GM13977 (cell line): ENCODE data around the gene TTC7B.

Experiments used
- DNase-seq: peaks from one replicate; pipeline ENCODE4 v3.0.0; 2012; ENCODE audit warnings: low spot score
- in situ Hi-C: fragments of 300-500 bp; cut with MboI; formaldehyde crosslinking; loops from one replicate; pipeline ENCODE4 v1.12.0; 2022; ENCODE audit warnings: low sequenced_read_pairs, low pct_unique_long_range_greater_than_20kb, mixed read lengths, inconsistent platforms; ENCODE audit not compliant: unreplicated experiment
- TF ChIP-seq, protein P1 (sequence below): IDR thresholded peaks from 2 replicates; pipeline ENCODE4 v1.5.1; 2012; ENCODE audit warnings: mild to moderate bottlenecking, control low read depth; ENCODE audit not compliant: insufficient read depth; ENCODE audit errors: extremely low read depth, missing control alignments

TTC7B gene

DNA sequence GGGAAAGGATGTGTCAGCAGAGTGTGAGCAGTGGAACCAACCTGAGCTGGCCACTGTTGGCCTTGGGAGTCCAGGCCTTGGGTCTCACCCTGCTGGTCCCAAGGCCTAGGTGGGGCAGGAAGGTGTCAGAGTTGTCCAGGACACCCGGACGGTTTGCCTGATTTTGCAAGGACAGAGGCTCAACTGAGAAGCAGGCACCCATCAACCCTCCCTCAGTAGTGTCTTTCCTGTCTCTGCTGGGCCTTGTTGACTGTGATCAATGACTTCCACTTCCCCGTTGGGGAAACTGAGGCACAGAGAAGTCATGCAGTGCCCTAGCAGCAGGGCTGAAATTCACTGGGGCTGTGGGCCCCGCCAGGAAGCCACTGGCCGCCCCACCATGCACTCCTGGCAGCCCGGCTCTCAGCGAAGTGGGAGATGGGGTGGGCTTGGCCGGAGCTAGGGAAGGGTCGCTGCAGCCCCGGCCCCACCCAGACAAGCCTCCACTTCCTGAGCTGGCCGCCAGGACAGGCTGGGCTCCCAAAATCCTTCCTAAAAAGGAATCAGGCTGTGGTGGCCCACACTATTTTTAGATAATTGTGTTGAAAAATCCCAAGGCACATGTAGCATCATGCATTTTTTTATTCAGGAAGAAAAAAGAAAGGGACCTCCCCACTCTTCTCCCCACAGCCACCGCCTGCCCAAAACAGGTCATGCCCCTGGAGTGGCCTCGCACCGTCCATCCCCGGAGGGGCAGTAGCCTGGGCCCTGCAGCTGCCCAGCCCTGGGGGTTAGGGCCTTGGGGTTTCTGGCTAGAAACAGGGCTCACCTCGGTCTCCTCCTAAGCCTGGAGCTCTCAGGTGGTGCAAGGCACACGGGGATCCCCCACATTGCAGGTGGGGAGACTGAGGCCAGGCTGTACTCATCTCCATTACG lies 292.0 kb downstream of the TTC7B start:
- in situ Hi-C loops: no loop called here
- no peak for DNase-seq
- TF ChIP-seq, protein P1, sequence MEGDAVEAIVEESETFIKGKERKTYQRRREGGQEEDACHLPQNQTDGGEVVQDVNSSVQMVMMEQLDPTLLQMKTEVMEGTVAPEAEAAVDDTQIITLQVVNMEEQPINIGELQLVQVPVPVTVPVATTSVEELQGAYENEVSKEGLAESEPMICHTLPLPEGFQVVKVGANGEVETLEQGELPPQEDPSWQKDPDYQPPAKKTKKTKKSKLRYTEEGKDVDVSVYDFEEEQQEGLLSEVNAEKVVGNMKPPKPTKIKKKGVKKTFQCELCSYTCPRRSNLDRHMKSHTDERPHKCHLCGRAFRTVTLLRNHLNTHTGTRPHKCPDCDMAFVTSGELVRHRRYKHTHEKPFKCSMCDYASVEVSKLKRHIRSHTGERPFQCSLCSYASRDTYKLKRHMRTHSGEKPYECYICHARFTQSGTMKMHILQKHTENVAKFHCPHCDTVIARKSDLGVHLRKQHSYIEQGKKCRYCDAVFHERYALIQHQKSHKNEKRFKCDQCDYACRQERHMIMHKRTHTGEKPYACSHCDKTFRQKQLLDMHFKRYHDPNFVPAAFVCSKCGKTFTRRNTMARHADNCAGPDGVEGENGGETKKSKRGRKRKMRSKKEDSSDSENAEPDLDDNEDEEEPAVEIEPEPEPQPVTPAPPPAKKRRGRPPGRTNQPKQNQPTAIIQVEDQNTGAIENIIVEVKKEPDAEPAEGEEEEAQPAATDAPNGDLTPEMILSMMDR: no peak

DNA sequence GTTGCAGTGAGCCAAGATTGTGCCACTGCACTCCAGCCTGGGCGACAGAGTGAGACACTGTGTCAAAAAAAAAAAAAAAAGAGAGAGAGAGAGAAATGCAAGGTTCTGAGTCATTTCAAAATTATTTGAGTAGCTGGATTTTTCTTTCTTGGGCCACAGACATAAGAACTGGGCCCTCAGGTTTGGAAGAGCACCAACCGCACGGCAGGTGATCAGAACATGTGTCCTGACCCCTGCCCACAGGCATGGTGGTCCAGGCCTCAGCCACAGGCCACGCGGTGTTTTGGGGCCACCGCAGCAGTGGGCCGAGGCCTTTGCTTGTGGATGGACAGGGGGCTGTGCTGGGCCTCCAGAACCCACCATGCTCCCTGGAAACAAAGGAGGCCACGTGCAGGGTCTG lies 292.7 kb downstream of the TTC7B start:
- TF ChIP-seq, protein P1: no peak
- DNase-seq: no peak
- in situ Hi-C loops: no loop called here

DNA sequence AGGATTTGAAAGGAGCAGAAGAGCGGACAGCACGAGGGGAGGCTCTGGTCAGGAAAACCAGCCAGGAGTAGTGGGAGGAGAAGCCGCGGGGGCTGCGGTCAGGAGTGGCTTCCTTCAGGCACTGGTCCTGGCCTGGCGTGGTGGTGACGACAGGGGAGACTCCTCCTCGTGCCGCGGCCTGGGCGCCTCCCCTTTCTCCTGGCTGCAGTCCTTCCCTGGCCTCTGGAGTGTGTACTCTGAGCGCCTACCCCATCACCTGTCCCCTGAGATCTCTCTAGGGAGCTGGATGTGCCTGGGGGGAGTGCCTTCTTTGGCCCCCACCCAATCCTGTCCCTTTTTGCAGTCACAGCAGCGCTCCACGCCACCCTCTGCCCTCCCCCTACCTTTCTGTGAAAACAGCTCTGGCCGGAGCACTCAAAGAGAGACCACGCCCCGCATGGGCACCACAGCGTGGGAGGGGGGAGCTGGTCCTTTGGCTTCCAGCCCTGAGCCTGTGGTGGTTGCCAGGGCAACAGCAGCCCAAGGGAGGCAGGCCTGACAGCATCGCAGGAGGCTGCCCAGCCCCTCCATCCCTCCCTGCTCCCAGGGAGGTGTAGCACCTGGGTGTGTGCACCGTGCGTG lies 293.5 kb downstream of the TTC7B start:
- TF ChIP-seq, protein P1: no peak
- in situ Hi-C loops: no loop called here
- no peak for DNase-seq

DNA sequence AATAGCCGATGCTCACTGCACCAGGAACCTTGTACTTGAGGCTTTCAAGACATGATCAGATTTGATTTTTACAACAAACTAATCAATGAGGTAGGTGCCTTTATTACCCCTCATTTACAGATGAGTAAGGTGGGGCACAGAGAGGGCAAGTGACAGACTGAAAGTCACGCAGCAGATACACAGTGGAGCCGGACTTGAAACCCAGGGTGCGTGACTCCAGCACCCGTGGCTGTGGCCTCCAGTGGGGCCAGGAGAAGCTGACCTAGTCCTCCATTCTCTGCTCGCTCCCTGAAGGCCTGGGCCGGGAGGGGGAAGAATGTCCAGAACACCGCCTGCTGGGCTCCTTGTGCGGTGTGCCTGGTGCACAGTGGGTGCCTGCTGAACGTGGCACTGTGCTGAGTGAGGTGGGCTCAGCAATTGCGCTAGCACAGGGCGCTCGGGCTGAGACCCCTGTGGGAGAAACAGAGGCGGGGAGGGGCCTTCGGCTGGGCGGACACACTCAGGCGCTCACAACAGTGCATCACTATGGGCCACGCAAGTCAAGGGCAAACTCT lies 294.2 kb downstream of the TTC7B start:
- TF ChIP-seq, protein P1: no peak
- in situ Hi-C loops: no loop called here
- DNase-seq: no peak

DNA sequence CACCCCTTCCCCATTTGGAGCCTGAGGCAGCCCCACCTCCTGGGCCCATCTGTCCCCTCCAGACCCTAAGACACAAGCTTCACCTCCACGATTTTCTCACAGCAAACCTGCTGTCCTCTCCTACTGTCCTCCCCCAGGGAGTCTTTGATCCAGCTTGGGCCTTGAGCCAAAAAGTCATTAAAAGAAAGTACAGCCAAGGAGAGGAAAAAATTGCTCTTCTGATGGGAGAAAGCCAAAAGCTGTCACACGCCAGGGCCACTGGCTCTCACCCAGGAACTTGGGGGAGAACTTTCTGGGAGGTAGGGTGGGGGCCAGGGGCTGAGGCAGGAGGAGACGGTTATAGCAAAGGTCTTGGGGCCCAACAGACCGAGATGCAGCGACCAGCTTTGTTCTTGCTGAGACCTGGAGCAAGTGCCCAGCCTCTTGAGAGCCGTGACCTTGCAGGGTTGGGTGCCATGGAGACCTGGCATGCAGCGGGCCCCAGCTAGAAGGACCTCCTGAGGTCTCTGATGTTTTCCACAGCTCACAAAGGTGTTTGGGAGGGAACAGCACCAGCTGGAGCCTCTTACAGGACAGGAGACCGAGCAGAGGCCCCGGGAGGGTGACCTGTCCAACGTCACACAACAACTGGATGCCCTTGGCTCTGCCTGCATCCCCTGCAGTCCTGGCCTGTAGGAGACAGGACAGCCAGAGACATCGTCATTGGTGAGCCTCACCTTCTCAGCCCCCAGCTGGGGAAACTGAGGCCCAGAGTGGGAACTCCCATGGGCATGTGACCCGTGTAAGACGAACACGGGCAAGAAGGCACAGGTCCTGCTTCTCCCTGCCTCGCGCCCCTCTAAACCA lies 294.9 kb downstream of the TTC7B start:
- DNase-seq: no peak
- in situ Hi-C loops: no loop called here
- TF ChIP-seq, protein P1: no peak

DNA sequence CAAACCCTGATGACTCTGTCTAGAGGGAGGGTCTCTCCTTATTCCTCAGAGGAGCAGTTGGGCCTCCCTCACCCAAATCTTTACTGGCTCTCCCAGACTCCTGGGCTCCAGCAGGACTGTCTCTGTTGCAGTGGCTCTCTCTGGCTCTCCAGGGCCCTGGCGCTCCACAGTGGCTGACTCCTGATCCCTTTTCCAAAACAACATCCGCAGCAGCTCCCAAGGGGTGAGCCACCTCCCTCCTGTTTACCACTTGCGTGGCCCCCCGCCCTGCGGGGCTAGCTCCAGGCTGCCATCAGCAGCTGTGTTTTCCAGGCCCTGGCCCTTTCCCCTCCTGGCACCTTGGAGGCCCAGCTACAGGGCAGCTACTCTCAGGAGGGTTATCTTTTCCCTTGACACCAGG lies 295.9 kb downstream of the TTC7B start:
- DNase-seq: no peak
- TF ChIP-seq, protein P1: no peak
- in situ Hi-C loops: no loop called here
